ENCODE results near the gene RAPGEF4. TPM values are rescaled to one million over a fixed set of nuclear protein-coding genes. Genes with fewer than 3 reads are reported as not detected.

Gene RAPGEF4
- total RNA-seq, 1 experiment from 2014 or later = 0.59 TPM

DNA sequence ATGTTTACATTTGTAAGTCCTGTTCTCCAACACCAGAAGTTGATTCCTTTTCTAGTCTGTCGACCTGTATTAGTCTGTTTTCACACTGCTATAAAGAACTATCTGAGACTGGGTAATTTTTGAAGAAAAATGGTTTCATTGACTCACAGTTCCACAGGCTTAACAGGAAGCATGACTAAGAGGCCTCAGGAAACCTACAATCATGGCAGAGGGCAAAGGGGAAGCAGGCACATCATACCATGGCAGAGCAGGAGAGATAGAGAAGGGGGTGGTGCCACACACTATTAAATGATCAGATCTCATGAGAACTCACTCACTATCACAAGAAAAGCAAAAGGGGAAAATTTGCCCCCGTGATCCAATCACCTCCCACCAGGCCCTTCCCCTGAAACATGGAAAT, 227.2 kb downstream of the RAPGEF4 start:
- ChIA-PET CTCF (no interaction called here), POLR2A (no interaction called here), RAD21 (ENCODE audit: low non-redundant PET in 1 of 2, low total read pairs in 2 of 2, uncharacterized antibody in 2 of 2, unreplicated experiment in 2 of 2) (no interaction called here)
- TF ChIP-seq SP1 (IDR thresholded peaks at IDR 0.05; ENCODE audit: low read depth) (0 out of 2 replicates have a peak, but pooled peaks have one; percentile 15), FOSL1 (IDR thresholded peaks at IDR 0.05; ENCODE audit: low read depth) (peak; percentile 37; the same call in 1 of the 2 replicates), TCF7L2 (IDR thresholded peaks at IDR 0.05; ENCODE audit: borderline replicate concordance, extremely low read depth, insufficient read depth, insufficient read length) (no peak), ELF1 (IDR thresholded peaks at IDR 0.05; ENCODE audit: borderline replicate concordance, low read depth) (no peak), ZFX (IDR thresholded peaks at IDR 0.05) (no peak), YY1 (IDR thresholded peaks at IDR 0.05; ENCODE audit: extremely low read depth, insufficient replicate concordance, low read depth, low read length) (no peak), JUND (IDR thresholded peaks at IDR 0.05) (peak; percentile 38; the same call in 1 of the 2 replicates)
- no peak for DNase-seq (ENCODE audit: low read depth, low spot score)
- Histone ChIP-seq H3K4me3 (replicated peaks in 1 of 2; ENCODE audit: low read depth in 1 of 2, low read length in 2 of 2) (no peak overlapping the region), H3K79me2 (ENCODE audit: insufficient read depth, low read length) (no peaks in the 10 kb centered on the region), H3K27me3 (ENCODE audit: insufficient read depth, low read length) (0 out of 2 replicates have a peak, but pooled peaks cover 3% of the 10 kb centered on the region), H3K4me2 (ENCODE audit: low read length) (peak overlapping the region; percentile 49), H4K20me1 (ENCODE audit: insufficient read depth) (no peaks in the 10 kb centered on the region), H3K4me1 (ENCODE audit: control insufficient read depth in 1 of 2, insufficient read depth in 2 of 2, low read length in 2 of 2) (peaks cover 0 to 10% of the 10 kb centered on the region in 2 experiments; a peak in 3 of 4 replicates), H3K36me3 (ENCODE audit: control insufficient read depth in 1 of 2, insufficient read depth in 2 of 2, low read length in 2 of 2) (no peaks in the 10 kb centered on the region), H2AFZ (ENCODE audit: low read depth, low read length, poor library complexity, severe bottlenecking) (peak overlapping the region; percentile 73), H3K9ac (ENCODE audit: low read length) (no peak overlapping the region), H3K9me2 (ENCODE audit: insufficient read depth) (no peaks in the 10 kb centered on the region), H3K9me3 (ENCODE audit: control insufficient read depth in 1 of 2, insufficient read depth in 1 of 2, low read depth in 1 of 2, low read length in 2 of 2) (no peaks in the 10 kb centered on the region), H3K27ac (ENCODE audit: low read depth, low read length) (no peak overlapping the region)
- BruUV-seq (replicated peaks) = no TSS peak
- ATAC-seq = 0 out of 2 replicates have a peak, but pooled peaks have one; percentile 30
- intact Hi-C loops (cut with micrococcal nuclease) = no loop called here

DNA sequence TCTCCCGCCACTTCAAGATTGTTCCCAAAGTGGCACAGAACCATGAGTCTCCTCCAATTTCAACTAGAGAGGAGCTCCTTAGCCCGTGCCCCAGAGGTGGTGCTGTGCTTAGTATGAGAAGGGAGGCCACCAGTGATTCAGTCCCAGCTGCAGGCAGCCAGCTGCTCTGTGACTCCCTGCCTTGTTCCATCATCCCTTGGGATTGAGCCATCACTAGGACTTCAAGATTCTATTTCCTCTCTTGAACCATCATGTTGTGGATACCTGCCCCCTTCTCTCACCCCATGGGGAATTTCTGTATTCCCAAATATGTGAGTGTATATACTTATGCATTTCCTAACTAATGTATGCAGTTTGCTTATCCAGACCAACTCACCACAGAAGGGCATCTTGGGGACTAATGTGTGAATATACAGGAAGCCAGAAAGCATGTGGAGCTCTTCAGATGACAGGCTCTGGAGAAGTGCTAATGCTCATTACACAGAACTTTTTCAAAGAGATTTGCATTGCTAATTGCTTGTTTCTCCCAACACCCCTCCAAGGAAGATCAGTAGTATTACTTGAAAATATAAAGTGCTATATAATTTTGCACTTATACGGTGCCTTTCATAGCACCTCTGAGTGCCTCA, 229.0 kb downstream of the RAPGEF4 start:
- ATAC-seq (no peak), DNase-seq (ENCODE audit: low read depth, low spot score) (no peak)
- Histone ChIP-seq H3K79me2 (ENCODE audit: insufficient read depth, low read length) (no peaks in the 10 kb centered on the region), H3K4me2 (ENCODE audit: low read length) (no peak overlapping the region), H3K27me3 (ENCODE audit: insufficient read depth, low read length) (no peaks in the 10 kb centered on the region), H3K36me3 (ENCODE audit: control insufficient read depth in 1 of 2, insufficient read depth in 2 of 2, low read length in 2 of 2) (no peaks in the 10 kb centered on the region), H3K4me1 (ENCODE audit: control insufficient read depth in 1 of 2, insufficient read depth in 2 of 2, low read length in 2 of 2) (peaks cover 0 to 15% of the 10 kb centered on the region in 2 experiments; a peak in 3 of 4 replicates), H3K9ac (ENCODE audit: low read length) (no peak overlapping the region), H3K27ac (ENCODE audit: low read depth, low read length) (no peak overlapping the region), H2AFZ (ENCODE audit: low read depth, low read length, poor library complexity, severe bottlenecking) (no peak overlapping the region), H3K9me3 (ENCODE audit: control insufficient read depth in 1 of 2, insufficient read depth in 1 of 2, low read depth in 1 of 2, low read length in 2 of 2) (no peaks in the 10 kb centered on the region), H3K9me2 (ENCODE audit: insufficient read depth) (no peaks in the 10 kb centered on the region), H3K4me3 (replicated peaks in 1 of 2; ENCODE audit: low read depth in 1 of 2, low read length in 2 of 2) (no peak overlapping the region), H4K20me1 (ENCODE audit: insufficient read depth) (no peaks in the 10 kb centered on the region)
- RAD21 ChIA-PET (ENCODE audit: low non-redundant PET in 1 of 2, low total read pairs in 2 of 2, uncharacterized antibody in 2 of 2, unreplicated experiment in 2 of 2) = interaction anchor here in 1 of 2 experiments (0.6 kb wide), 1 partner anchor 158 kb away, joined by 3 read pairs; no protein-coding TSS in a partner anchor
- intact Hi-C loops (cut with micrococcal nuclease) = no loop called here
- POLR2A ChIA-PET = no interaction called here
- CTCF ChIA-PET = no interaction called here
- BruUV-seq (replicated peaks) = no TSS peak
- TF ChIP-seq SP1 (IDR thresholded peaks at IDR 0.05; ENCODE audit: low read depth) (no peak), CBX3 (IDR thresholded peaks at IDR 0.05; ENCODE audit: low read depth) (no peak), ZNF274 (IDR thresholded peaks at IDR 0.05; ENCODE audit: low read depth, low read length) (no peak), YY1 (IDR thresholded peaks at IDR 0.05; ENCODE audit: extremely low read depth, insufficient replicate concordance, low read depth, low read length) (no peak), REST (IDR thresholded peaks at IDR 0.05; ENCODE audit: low read depth) (no peak), MAX (IDR thresholded peaks at IDR 0.05) (no peak), CEBPB (IDR thresholded peaks at IDR 0.05; ENCODE audit: low read depth) (no peak), SRF (IDR thresholded peaks at IDR 0.05; ENCODE audit: low read depth) (no peak), ELF1 (IDR thresholded peaks at IDR 0.05; ENCODE audit: borderline replicate concordance, low read depth) (no peak), TCF7L2 (IDR thresholded peaks at IDR 0.05; ENCODE audit: borderline replicate concordance, extremely low read depth, insufficient read depth, insufficient read length) (no peak), ZFX (IDR thresholded peaks at IDR 0.05) (no peak), SIN3A (IDR thresholded peaks at IDR 0.05; ENCODE audit: low read depth) (no peak)
